ENCODE measurements around the gene RBM38.
"Not testable (repeated sequence)": the region's sequence is repeated elsewhere in the genome, so short reads cannot be mapped to it uniquely, and the experiment has no call there.

RBM38 gene

DNA sequence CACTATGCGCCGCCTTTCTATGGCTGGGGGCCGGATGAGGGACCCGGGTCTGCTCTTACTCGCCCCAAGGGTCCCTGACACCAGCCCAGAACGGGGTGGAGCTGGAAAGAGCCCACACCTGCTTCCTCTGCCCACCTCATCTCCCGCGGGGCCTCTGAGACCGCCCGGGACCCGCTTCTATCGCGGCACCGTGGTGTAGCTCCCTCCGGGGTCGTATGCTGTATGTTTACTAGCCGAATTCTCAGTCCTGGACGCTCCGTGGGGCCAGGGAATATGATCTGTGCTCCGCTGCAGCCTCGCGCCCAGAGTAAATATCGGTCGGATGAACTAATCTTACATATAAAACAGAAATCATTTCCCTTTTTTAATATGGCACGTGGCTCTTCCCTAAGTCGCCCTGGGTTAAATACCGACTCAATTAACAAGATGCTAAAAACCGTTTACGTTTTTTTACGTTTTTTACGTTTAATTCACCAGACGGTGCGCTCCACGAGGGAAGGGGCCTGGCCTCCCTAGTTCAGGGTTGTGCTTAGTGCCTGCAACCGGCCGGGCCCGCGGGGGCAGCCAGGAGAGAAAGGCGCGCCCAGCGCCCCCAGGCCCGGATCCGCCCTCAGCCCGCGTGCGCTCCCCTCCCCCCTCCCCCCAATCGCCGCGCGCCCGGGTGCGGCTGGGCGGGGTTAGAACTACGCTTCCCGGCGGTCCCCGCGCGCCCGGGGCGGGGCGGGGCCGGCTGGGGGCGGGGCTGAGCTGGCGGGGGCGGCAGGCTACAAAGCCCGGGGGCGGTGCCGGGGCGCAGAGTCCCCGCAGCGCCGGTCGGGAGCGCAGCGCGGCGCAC is at the start of gene RBM38:
Gene RBM38, plus strand, starts transcription at position 793 of the 835 bp plus-strand sequence. CDS start 186 bp downstream, outside the sequence.
- DNase-seq, result peak; percentile 77 to 85

DNA sequence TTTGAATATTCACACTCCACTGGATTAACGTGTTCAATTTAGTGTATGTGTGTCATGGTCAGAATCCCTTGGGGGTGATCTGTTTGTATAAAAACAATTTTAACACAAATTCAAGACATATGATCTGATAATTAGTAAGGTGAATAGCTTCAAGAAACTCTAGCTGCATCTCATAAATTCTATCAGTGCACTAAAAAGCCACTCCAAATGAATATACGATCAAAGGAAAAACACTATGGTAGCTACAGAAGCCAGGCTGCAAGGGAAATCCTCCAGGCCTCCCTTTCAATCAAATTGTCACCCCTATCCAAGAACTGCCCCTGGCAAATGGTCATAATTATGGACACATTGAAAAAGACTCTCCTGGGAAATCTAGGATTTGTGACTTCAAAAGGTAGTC is 49.5 kb upstream of the RBM38 start:
- no peak for DNase-seq

DNA sequence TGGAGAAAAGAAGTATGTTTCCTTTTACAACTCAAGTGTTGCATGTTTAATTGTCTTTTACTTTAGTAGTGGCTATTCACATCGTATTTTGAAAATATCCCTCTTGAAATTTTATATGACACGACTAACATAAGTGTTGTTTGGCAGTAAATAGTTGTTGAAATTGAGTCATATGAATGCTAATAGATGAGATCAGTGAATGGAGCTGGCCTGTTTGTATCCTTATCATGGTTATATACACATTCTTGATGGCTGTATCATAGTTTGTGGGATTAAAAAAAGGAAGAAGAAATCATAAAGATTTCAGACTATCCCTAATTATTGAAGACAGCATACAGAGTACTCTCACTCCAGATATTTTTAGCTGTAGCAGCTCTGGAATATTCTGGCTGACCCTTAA is 48.4 kb upstream of the RBM38 start:
- DNase-seq, result no peak

DNA sequence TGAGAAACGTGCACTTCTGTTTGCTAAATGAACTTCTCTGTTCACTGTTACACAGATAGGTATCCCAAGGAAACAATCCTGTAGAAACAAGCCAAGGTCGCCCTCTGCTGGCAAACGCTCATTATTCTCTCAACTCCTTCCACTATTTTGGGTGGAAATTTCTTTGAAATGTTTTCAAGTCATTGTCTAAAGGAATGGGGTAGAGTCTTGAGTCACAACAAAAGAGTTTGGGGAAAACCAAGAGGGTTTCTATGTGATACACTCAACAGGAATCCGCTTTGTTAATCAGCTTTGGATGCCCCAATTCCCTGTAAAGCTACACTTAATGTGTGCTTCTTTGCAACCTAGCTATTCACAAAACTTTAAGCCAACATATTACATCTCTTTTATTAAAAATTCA is 44.7 kb upstream of the RBM38 start:
- peak; percentile 47 to 66 for DNase-seq

DNA sequence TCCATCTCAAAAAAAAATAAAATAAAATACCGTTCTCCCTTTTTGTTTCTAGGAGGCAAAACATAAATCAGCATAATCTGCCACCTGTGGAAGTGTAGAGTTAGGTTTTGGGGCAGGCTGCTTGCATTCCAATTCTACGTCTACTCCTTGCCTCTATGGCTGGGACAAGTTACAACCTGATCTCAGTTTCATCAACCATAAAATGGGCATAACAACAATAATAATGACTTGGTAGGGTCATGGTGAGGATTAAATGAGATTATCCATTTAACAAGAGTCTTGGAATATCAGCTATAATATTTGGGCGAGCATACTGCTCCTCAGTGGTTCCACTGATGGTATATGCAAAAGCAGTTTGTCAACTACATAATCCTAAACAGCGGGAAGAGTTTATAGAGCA is 43.8 kb upstream of the RBM38 start:
- DNase-seq, result no peak

DNA sequence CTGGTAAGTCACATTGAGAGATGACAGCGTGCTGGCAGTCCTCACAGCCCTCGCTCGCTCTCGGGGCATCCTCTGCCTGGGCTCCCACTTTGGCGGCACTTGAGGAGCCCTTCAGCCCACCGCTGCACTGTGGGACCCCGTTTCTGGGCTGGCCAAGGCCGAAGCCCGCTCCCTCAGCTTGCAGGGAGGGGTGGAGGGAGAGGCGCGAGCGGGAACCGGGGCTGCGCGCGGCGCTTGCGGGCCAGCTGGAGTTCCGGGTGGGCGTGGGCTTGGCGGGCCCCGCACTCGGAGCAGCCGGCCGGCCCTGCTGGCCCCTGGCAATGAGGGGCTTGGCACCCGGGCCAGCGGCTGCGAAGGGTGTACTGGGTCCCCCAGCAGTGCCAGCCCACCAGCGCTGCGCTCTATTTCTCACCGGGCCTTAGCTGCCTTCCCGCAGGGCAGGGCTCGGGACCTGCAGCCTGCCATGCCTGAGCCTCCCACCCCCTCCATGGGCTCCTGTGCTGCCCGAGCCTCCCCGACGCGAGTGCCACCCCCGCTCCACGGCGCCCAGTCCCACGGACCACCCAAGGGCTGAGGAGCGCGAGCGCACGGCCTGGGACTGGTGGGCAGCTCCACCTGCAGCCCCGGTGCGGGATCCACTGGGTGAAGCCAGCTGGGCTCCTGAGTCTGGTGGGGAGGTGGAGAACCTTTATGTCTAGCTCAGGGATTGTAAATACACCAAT is 42.8 kb upstream of the RBM38 start:
- DNase-seq, result not testable (repeated sequence)

DNA sequence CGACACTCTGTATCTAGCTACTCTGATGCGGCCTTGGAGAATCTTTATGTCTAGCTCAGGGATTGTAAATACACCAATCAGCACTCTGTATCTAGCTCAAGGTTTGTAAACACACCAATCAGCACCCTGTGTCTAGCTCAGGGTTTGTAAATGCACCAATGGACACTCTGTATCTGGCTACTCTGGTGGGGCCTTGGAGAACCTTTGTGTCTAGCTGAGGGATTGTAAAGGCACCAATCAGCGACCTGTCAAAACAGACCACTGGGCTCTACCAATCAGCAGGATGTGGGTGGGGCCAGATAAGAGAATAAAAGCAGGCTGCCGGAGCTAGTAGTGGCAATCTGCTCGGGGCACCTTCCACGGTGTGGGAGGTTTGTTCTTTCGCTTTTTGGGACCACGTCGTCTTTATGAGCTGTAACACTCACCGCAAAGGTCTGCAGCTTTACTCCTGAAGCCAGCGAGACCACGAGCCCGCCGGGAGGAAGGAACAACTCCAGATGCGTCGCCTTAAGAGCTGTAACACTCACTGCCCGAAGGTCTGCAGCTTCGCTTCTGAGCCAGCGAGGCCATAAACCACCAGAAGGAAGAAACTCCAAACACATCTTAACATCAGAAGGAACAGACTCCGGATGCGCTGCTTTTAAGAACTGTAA is 42.1 kb upstream of the RBM38 start:
- DNase-seq, result not testable (repeated sequence)

DNA sequence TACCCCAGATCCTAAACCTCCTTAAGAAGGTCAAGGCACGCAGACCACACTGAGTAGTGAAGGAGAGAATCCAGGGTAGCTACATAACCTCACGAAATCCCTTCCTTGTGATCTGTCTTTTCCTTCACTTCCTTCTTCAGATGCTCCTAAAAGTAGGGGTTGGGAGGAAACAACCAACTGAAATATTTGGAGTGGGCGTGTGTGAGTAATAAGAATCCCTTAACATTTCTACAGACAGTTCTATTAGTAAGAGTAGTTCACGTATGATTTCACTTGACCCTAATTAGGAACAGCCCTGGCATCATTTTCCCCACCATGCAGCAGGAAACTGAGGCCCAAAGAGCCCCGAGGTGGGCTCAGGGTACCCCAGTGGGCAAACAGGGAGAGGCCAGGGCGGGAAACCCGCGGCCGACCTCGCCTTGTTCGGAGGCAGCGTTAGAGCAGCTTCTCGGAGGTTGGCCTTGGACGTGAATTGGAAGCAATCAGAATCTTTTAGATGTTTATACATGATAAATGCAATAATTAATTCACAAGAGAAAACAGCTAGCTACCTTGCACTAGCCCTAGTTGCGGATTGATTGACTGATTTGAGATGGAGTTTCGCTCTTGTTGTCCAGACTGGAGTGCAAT is 41.0 kb upstream of the RBM38 start:
- no peak for DNase-seq

DNA sequence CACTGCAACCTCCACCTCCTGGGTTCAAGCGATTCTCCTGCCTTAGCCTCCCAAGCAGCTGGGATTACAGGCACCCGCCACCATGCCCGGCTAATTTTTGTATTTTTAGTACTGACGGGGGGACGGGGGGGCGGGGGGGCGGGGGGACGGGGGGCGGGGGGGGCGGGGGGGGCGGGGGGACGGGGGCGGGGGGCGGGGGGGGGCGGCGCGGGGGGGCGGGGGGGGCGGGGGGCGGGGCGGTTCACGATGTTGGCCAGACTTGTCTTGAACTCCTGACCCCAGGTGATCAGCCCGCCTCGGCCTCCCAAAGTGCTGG is 40.5 kb upstream of the RBM38 start:
- DNase-seq, result not testable (repeated sequence)

DNA sequence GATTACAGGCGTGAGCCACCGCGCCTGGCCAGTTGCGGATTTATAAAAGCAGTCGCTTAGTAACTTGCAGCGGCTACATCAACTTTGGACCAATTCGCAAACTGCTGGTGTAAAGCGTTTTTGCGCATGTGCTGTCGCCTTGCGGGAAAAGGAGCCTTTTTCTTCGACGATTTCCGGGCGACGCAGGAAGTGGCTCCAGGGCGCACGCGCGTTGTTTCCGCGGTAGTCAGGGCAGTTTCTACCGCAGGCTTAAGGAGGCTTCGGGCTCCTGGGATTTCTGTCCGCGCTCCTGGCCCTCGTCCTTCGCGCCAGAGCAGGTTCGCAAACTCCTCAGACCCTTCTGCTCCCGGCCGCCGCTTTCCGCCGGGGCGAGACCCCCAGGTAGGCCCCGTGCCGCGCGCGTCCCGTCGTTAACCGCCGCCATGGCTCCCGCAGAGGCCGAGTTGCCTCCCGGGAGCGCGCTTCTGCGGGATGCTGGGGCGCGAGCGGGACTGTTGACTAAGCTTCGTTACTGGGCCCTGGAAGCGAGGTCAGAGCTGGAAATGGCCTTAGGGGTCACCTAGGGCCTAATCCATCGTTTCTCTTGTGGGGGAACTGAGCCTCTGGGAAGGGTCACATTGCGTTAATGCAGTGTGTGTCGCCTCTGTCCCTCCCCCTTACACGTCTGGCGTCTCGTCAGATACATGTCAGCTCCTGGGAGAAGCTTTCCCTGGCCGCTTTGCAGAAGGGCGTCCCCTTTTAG is 40.0 kb upstream of the RBM38 start, which contains the start of gene RAE1:
Gene RAE1, plus strand, starts transcription at position 214 of the 742 bp plus-strand sequence. CDS start 2,784 bp downstream, outside the sequence.
- DNase-seq, result peak; percentile 84 to 88

DNA sequence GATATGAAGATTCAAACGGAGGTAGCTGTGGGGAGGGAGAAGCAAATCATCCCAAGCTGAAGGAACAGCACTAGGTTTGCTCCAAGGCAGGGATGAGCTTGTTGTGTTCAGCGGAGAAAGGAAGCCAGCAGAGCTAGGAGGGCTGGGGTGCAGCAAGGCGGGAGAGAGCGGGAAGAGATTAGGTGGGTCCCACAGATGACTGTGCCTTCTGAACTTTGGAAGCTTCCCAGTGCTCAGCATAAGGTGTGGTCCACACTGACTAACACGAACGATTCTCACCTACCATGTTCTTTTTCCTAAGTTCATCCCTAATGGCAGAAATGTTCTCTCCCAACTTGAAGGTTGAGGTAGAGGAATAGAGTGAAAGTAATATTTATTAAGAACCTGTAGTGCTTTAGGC is 38.9 kb upstream of the RBM38 start:
- no peak for DNase-seq

DNA sequence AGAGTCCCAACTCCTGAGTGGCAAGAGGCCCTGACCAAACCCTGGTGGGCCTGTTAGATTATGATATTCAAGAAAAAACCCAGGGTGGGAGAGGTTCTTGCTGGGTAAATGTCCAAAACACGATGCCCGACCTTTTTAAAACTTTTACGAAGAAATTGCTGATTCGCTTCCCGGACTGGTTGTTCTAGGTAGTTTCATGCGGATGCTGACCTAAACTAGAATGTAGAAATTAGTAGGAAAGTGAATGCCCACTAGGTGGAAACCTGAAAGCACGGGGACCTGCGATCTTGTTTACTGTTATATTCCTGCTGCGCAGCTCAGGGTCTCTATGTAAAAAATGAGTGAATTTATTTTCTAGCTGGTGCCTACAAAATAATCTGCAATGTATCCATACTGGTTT is 37.8 kb upstream of the RBM38 start:
- no peak for DNase-seq

DNA sequence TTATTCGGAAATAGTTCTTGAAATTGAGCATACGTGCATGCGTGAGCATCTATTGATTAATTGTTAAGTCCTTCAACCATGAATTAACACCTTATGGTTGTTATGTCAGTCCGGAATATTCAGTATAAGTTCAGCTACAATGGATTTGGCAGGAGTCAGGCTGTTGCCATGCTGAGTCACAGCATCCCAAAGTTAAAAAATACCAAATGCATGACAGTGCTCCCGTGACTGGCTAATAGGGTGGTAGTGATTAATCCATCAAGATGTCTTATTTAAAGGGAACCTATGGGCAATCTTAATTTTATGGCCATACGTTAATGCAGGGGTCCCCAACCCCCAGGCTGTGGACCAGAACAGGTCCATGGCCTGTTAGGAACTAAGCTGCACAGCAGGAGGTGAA is 29.7 kb upstream of the RBM38 start:
- no peak for DNase-seq

DNA sequence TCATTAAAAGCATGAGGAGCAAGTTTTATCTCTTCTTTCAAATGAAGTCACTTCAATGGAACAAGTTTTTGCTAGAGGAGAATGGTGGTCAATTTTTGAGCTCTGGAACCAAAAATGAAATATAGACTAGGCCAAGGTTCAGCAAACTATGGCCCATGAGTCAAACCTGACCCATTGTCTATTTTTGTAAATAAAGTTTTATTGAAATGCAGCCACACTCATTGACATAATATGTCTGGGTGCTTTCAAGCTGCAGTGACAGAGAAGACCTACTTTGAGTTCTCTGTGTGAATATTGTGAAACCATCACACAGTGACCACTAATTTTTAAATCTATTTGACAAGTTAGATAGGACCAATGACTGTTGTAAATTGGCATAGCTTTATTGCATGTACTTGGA is 26.7 kb upstream of the RBM38 start:
- DNase-seq, result no peak

DNA sequence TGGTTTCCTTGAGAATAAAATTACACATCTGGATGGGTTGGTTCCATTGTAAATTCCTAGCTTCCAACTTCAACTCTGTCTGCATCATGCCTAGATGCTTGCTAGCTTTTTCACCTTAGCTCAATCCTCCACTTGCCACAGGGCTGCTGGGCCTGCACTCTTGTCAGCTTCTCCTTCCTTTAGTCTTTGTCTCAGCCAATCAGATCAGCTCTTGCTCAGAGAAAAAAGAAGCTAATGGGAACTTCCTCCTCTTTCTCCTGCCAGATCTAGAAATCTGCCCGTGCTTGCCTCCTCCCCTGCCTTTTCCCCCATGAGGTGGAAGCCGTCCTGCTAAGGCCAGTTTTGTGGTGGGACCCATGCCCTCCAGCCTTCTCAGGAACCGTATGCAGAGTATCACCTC is 21.6 kb upstream of the RBM38 start:
- DNase-seq, result no peak

DNA sequence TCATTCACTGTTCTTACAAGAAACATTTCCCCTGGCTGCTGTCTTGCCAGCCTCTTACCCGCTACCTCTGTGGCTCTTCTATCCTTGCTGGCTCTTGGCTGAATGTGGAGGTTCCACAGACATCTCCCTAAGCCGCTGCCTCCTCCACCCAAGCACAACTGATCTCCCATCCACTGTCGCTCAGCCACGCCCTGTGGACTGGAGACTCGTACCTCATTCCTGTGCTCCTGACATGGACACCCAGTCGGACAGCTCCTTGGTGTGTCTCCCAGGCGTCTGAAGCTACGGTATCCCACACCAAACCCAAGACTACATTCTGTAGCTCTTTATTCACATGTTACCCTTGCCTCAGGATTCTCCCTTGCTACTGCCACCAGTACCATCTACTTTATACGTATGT is 20.9 kb upstream of the RBM38 start:
- DNase-seq, result no peak

DNA sequence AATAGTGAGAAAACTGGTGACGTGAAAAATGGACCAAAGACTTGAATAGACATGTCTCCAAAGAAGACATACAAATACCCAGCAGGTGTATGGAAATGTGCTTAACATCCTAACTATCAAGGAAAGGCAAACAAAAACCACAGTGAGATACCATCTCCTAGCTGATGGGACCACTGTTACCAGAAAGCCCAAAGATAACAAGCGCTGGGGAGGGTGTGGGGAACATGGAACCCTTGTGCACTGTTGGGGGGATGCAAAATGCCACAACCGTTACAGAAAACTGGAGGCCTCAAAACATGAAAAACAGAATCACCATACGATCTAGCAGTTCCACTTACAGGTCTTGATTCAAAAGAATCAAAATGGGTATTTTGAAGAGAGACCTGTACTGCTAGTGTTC is 19.8 kb upstream of the RBM38 start:
- DNase-seq, result no peak

DNA sequence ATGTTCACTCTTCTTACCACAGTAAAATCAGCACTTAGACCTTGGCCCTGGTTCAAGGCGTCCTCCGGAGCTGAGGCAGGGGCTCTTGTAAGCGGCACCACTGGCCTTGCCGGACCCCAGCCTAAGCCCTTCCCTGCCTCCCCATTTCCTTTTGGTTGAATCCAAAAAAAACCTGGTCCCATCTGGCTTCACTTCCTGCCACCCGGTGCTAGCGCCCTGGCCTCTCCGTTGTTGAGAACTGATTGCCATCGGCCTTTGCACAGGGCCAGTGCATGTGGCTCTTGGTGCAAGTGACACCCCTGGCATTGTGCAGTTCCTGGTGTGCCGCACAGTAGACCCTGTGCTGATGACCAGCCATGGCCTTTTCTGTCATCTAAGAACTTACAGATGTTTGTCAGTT is 19.0 kb upstream of the RBM38 start:
- DNase-seq, result no peak

DNA sequence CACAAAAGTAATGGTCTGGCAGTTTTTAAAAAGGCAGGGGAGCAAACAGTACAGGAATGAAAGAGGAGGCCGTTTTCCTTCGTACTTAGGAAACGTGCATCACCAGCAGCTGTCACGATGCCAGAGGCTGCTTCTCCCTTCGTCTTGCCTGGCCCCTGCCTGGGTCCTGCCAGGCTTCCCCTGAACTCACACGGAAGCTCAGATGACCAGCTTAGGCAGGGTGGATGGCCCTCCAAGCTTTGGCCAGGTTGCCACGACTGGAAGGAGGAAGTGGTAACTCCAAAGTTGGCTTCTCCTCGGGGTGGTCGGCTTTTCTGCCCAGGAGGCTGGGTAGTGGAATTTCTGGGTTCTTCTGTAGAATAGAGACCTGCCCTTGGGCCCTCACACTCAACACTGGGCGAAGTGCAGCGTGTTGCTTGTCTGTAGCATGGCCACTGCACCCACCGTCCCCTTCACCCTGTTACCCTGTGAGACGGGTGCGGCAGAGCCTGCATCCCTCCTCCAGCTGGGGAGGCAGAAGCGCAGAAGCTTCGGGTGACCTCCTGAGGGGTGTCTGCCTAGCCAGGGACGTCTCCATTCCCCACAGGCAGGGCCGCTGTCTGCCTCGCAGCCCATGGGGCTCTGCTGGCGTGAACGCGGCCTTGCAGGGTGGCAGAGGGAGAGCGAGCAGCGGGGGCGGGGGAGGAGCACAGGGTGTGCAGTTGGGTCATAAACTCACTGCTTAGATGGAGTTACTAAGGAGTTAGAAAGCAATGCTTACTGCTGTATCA is 18.4 kb upstream of the RBM38 start:
- DNase-seq, result no peak

DNA sequence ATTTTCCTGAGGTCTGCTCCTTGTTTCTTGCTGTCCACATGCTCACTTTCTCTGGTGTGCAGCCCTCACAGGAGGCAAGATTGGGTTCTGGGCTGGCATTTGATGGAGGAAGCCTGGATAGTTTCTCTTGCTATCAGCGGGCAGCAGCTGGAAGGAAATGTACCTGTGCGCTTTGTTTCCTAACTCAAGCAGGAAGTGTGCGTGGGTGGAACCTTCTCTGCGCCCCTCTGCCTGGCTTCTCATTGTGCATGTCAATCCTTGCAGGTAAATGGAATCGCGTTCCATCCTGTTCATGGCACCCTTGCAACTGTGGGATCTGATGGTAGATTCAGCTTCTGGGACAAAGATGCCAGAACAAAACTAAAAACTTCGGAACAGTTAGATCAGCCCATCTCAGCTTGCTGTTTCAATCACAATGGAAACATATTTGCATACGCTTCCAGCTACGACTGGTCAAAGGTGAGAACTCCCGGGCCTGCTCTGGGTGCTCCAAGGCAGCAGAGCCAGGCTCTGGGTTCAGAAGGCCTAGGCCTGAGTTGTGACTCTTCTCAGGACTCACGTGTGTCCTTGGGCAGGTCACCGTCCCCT is 16.8 kb upstream of the RBM38 start:
- DNase-seq, result no peak

DNA sequence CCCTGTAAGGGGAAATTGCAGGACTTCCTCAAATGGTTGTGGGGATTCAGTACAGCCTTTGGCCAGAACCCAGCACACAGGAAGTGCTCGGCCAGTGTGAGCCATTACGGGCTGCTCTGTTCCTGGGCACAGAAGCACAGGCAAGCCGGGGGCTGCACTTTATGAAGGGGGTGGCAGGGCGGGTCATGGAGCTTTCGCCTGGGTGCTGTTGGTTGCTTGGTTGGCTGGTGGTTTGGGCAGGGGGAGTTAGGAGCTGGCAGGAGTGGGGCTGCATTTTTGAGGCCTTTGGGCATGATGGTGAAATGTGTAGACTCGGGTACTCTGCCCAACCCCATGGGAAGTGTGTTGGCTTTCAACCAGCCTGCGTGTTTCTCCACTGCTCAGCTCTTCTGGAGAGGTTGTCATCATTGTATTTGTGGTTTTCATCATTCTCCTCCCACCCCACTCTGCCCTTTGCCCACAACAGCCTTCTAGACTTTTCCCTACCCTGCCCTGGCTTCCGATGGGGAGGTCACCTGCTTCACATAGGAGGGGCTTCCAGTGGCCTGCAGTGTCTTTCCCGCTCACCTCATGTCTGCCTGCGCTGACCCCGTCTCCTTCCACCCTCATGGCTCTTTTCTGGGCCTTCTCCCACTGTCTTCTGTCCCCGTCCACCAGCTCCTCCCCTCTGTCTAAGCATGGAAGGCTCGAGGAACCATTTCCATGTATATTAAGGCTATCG is 16.1 kb upstream of the RBM38 start:
- DNase-seq, result no peak

All from stimulated activated CD4-positive, alpha-beta T cell treated with anti-CD3 and anti-CD28 coated beads, Interleukin-4, amount 100 ng/mL, for 4 hours (primary cell).